Progenitor cell of endocrine pancreas (in vitro differentiated cells): ENCODE data around the gene ZNF723. TPM values are rescaled to one million over a fixed set of nuclear protein-coding genes. Genes with fewer than 3 reads are reported as not detected.

Source experiments
- DNase-seq: peaks from one replicate; pipeline ENCODE4 v3.0.0; 2021; ENCODE audit warnings: low spot score; ENCODE audit not compliant: unreplicated experiment
- H3K27ac Mint-ChIP-seq: 2 replicates; pipeline ENCODE4 v1.8.0; 2021; ENCODE audit warnings: mild to moderate bottlenecking, moderate library complexity, mixed read lengths
- H3K27me3 Mint-ChIP-seq: 2 replicates; pipeline ENCODE4 v1.8.0; 2021; ENCODE audit warnings: mixed read lengths
- H3K36me3 Mint-ChIP-seq: 2 replicates; pipeline ENCODE4 v1.8.0; 2022; ENCODE audit warnings: mixed read lengths; ENCODE audit not compliant: insufficient read depth
- H3K4me1 Mint-ChIP-seq: 2 replicates; pipeline ENCODE4 v1.8.0; 2021; ENCODE audit warnings: low read depth, mixed read lengths
- H3K4me3 Mint-ChIP-seq: 2 replicates; pipeline ENCODE4 v1.8.0; 2021; ENCODE audit warnings: low read depth, mild to moderate bottlenecking, moderate library complexity, mixed read lengths
- H3K9me3 Mint-ChIP-seq: 2 replicates; pipeline ENCODE4 v1.8.0; 2021; ENCODE audit warnings: low read depth, mixed read lengths
- total RNA-seq: library from RNA; stranded (reverse); gene quantifications from 2 replicates; pipeline ENCODE4 v1.2.1, GENCODE V29; 2021
- TF ChIP-seq, protein P1 (sequence below): fragments of 200-600 bp; sonication (generic); IDR thresholded peaks from one replicate; pipeline ENCODE4 v1.5.0; 2021; ENCODE audit warnings: antibody characterized with exemption, mild to moderate bottlenecking; ENCODE audit not compliant: unreplicated experiment

ZNF723 gene
- total RNA-seq, 1 donor from 2014 or later = not detected

GRCh38 chr19:22901431-22902130 is 69.5 kb downstream of the ZNF723 start:
- no peaks in the 10 kb centered on the region for H3K27me3 Mint-ChIP-seq
- no peak for DNase-seq
- no peak overlapping the region for H3K27ac Mint-ChIP-seq
- no peaks in the 10 kb centered on the region for H3K4me1 Mint-ChIP-seq
- H3K36me3 Mint-ChIP-seq = peaks cover 4% of the 10 kb centered on the region
- TF ChIP-seq, protein P1, sequence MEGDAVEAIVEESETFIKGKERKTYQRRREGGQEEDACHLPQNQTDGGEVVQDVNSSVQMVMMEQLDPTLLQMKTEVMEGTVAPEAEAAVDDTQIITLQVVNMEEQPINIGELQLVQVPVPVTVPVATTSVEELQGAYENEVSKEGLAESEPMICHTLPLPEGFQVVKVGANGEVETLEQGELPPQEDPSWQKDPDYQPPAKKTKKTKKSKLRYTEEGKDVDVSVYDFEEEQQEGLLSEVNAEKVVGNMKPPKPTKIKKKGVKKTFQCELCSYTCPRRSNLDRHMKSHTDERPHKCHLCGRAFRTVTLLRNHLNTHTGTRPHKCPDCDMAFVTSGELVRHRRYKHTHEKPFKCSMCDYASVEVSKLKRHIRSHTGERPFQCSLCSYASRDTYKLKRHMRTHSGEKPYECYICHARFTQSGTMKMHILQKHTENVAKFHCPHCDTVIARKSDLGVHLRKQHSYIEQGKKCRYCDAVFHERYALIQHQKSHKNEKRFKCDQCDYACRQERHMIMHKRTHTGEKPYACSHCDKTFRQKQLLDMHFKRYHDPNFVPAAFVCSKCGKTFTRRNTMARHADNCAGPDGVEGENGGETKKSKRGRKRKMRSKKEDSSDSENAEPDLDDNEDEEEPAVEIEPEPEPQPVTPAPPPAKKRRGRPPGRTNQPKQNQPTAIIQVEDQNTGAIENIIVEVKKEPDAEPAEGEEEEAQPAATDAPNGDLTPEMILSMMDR = no peak
- H3K9me3 Mint-ChIP-seq = peaks cover 46% of the 10 kb centered on the region
- no peak overlapping the region for H3K4me3 Mint-ChIP-seq

Other genes with a start within 250 kb of the ZNF723 start
- not detected in 2 replicates for gene ZNF492, start 198.0 kb upstream of the ZNF723 start, total RNA-seq
- gene ZNF99, start 48.1 kb upstream of the ZNF723 start, total RNA-seq = not detected in 2 replicates
- gene ZNF728, start 170.9 kb downstream of the ZNF723 start, total RNA-seq = not detected in 2 replicates